ENCODE data around the gene GNAT2. TPM values are rescaled to one million over a fixed set of nuclear protein-coding genes. Genes with fewer than 3 reads are reported as not detected.
A peak's percentile ranks its signal among the peaks of the same experiment; 100 is the strongest.

The GNAT2 gene
- total RNA-seq, 1 donor from 2014 or later: not detected

- H3K4me3 ChIP-seq (ENCODE audit: low read length in 3 of 3): peak overlapping the region in 2 of 3 donors; percentile 36 to 58
- no peaks in the 10 kb centered on the region for H3K9me3 ChIP-seq (ENCODE audit: control insufficient read depth in 3 of 3, low read length in 3 of 3)
- H3K9ac ChIP-seq (ENCODE audit: low read depth in 1 of 3, low read length in 3 of 3): peak overlapping the region in 2 of 3 donors; percentile 14 to 81
- peaks cover 2 to 10% (median 9%) of the 10 kb centered on the region in 3 donors for H3K4me1 ChIP-seq (ENCODE audit: control insufficient read depth in 3 of 3, insufficient read depth in 3 of 3, low read length in 3 of 3)
- H3K27ac ChIP-seq (ENCODE audit: low read depth, low read length): no peak overlapping the region
- no peaks in the 10 kb centered on the region for H3K27me3 ChIP-seq (ENCODE audit: control insufficient read depth in 3 of 3, insufficient read depth in 3 of 3, low read length in 3 of 3)
- H3K36me3 ChIP-seq (ENCODE audit: control insufficient read depth in 3 of 3, insufficient read depth in 3 of 3, low read length in 3 of 3): no peaks in the 10 kb centered on the region
Measured at GRCh38 chr1:109643385-109644230, 24.2 kb upstream of the GNAT2 start.

DNA sequence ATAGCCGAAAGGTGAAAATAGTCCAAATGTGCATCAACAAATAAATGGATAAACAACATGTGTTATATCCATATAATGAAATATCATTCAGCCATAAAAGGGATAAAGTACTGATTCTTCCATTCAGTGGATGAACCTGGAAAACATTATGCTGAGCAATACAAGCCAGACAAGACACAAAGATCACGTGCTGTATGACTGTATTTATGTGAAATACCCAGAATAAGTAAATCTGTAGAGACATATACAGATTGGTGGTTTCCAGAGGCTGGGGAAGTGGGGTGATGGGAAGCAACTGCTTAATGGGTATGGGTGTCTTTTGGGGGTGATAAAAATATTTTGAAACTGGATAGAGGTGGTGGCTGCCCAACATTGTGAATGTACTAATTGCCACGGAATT lies 23.2 kb upstream of the GNAT2 start:
- Histone ChIP-seq H3K9ac (ENCODE audit: low read depth in 1 of 3, low read length in 3 of 3) (no peak overlapping the region), H3K27me3 (ENCODE audit: control insufficient read depth in 3 of 3, insufficient read depth in 3 of 3, low read length in 3 of 3) (no peaks in the 10 kb centered on the region), H3K4me1 (ENCODE audit: control insufficient read depth in 3 of 3, insufficient read depth in 3 of 3, low read length in 3 of 3) (peaks cover 2 to 10% (median 9%) of the 10 kb centered on the region in 3 donors), H3K27ac (ENCODE audit: low read depth, low read length) (no peak overlapping the region), H3K36me3 (ENCODE audit: control insufficient read depth in 3 of 3, insufficient read depth in 3 of 3, low read length in 3 of 3) (no peaks in the 10 kb centered on the region), H3K9me3 (ENCODE audit: control insufficient read depth in 3 of 3, low read length in 3 of 3) (no peaks in the 10 kb centered on the region), H3K4me3 (ENCODE audit: low read length in 3 of 3) (no peak overlapping the region)

GRCh38 chr1:109641861-109642260 lies 22.4 kb upstream of the GNAT2 start:
- no peaks in the 10 kb centered on the region for H3K36me3 ChIP-seq (ENCODE audit: control insufficient read depth in 3 of 3, insufficient read depth in 3 of 3, low read length in 3 of 3)
- no peak overlapping the region for H3K4me3 ChIP-seq (ENCODE audit: low read length in 3 of 3)
- no peak overlapping the region for H3K9ac ChIP-seq (ENCODE audit: low read depth in 1 of 3, low read length in 3 of 3)
- H3K9me3 ChIP-seq (ENCODE audit: control insufficient read depth in 3 of 3, low read length in 3 of 3): no peaks in the 10 kb centered on the region
- no peak overlapping the region for H3K27ac ChIP-seq (ENCODE audit: low read depth, low read length)
- H3K27me3 ChIP-seq (ENCODE audit: control insufficient read depth in 3 of 3, insufficient read depth in 3 of 3, low read length in 3 of 3): no peaks in the 10 kb centered on the region
- peaks cover 2 to 10% (median 9%) of the 10 kb centered on the region in 3 donors for H3K4me1 ChIP-seq (ENCODE audit: control insufficient read depth in 3 of 3, insufficient read depth in 3 of 3, low read length in 3 of 3)

DNA sequence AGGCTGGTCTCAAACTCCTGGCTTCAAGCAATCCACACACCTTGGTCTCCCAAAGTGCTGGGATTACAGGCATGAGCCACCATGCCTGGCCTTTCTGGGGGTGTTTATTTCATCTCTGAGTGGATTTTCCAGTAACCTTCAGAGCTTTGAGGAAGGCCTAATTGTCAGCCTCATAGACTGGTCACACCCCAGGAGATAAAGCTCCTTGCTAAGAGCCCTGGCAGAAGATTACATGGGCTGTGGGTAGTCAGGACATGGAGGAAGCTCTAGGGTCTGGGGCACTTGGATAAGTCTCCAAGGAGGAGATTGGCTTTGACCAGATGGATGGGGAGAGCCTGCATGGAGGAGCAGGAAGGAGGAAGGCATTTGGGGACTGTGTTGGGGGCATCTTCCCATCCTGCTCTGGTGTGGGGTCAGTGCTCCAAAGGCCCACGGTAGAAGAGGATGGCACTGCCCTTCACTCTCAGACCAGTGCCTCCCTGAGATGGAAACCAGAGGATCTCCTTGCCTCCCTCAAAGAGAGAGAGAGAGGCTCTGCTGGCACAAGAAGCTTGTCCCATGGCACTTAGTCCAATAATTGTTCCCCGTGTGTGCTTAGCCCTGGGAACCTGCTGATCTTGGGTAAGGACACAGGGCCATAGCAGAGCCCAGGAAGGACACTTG lies 21.8 kb upstream of the GNAT2 start:
- H3K36me3 ChIP-seq (ENCODE audit: control insufficient read depth in 3 of 3, insufficient read depth in 3 of 3, low read length in 3 of 3): no peaks in the 10 kb centered on the region
- no peak overlapping the region for H3K27ac ChIP-seq (ENCODE audit: low read depth, low read length)
- H3K27me3 ChIP-seq (ENCODE audit: control insufficient read depth in 3 of 3, insufficient read depth in 3 of 3, low read length in 3 of 3): no peaks in the 10 kb centered on the region
- no peaks in the 10 kb centered on the region for H3K9me3 ChIP-seq (ENCODE audit: control insufficient read depth in 3 of 3, low read length in 3 of 3)
- H3K4me3 ChIP-seq (ENCODE audit: low read length in 3 of 3): no peak overlapping the region
- H3K9ac ChIP-seq (ENCODE audit: low read depth in 1 of 3, low read length in 3 of 3): no peak overlapping the region
- H3K4me1 ChIP-seq (ENCODE audit: control insufficient read depth in 3 of 3, insufficient read depth in 3 of 3, low read length in 3 of 3): peaks cover 8 to 14% (median 14%) of the 10 kb centered on the region in 3 donors

GRCh38 chr1:109640285-109640865 lies 21.0 kb upstream of the GNAT2 start:
- no peaks in the 10 kb centered on the region for H3K27me3 ChIP-seq (ENCODE audit: control insufficient read depth in 3 of 3, insufficient read depth in 3 of 3, low read length in 3 of 3)
- no peak overlapping the region for H3K4me3 ChIP-seq (ENCODE audit: low read length in 3 of 3)
- H3K4me1 ChIP-seq (ENCODE audit: control insufficient read depth in 3 of 3, insufficient read depth in 3 of 3, low read length in 3 of 3): peaks cover 12 to 19% (median 18%) of the 10 kb centered on the region in 3 donors
- H3K27ac ChIP-seq (ENCODE audit: low read depth, low read length): no peak overlapping the region
- H3K36me3 ChIP-seq (ENCODE audit: control insufficient read depth in 3 of 3, insufficient read depth in 3 of 3, low read length in 3 of 3): no peaks in the 10 kb centered on the region
- H3K9me3 ChIP-seq (ENCODE audit: control insufficient read depth in 3 of 3, low read length in 3 of 3): no peaks in the 10 kb centered on the region
- H3K9ac ChIP-seq (ENCODE audit: low read depth in 1 of 3, low read length in 3 of 3): peak overlapping the region in 2 of 3 donors; percentile 16 to 44

GRCh38 chr1:109639841-109640184 lies 20.4 kb upstream of the GNAT2 start:
- Histone ChIP-seq H3K9ac (ENCODE audit: low read depth in 1 of 3, low read length in 3 of 3) (peak overlapping the region in 1 of 3 donors; percentile 44), H3K9me3 (ENCODE audit: control insufficient read depth in 3 of 3, low read length in 3 of 3) (no peaks in the 10 kb centered on the region), H3K4me1 (ENCODE audit: control insufficient read depth in 3 of 3, insufficient read depth in 3 of 3, low read length in 3 of 3) (peaks cover 12 to 19% (median 18%) of the 10 kb centered on the region in 3 donors), H3K27ac (ENCODE audit: low read depth, low read length) (no peak overlapping the region), H3K36me3 (ENCODE audit: control insufficient read depth in 3 of 3, insufficient read depth in 3 of 3, low read length in 3 of 3) (no peaks in the 10 kb centered on the region), H3K27me3 (ENCODE audit: control insufficient read depth in 3 of 3, insufficient read depth in 3 of 3, low read length in 3 of 3) (no peaks in the 10 kb centered on the region), H3K4me3 (ENCODE audit: low read length in 3 of 3) (no peak overlapping the region)

GRCh38 chr1:109639063-109639840 lies 19.8 kb upstream of the GNAT2 start:
- Histone ChIP-seq H3K4me3 (ENCODE audit: low read length in 3 of 3) (no peak overlapping the region), H3K27ac (ENCODE audit: low read depth, low read length) (no peak overlapping the region), H3K9ac (ENCODE audit: low read depth in 1 of 3, low read length in 3 of 3) (no peak overlapping the region), H3K4me1 (ENCODE audit: control insufficient read depth in 3 of 3, insufficient read depth in 3 of 3, low read length in 3 of 3) (peaks cover 12 to 19% (median 18%) of the 10 kb centered on the region in 3 donors), H3K36me3 (ENCODE audit: control insufficient read depth in 3 of 3, insufficient read depth in 3 of 3, low read length in 3 of 3) (no peaks in the 10 kb centered on the region), H3K9me3 (ENCODE audit: control insufficient read depth in 3 of 3, low read length in 3 of 3) (no peaks in the 10 kb centered on the region), H3K27me3 (ENCODE audit: control insufficient read depth in 3 of 3, insufficient read depth in 3 of 3, low read length in 3 of 3) (no peaks in the 10 kb centered on the region)

GRCh38 chr1:109637446-109637845 lies 18.0 kb upstream of the GNAT2 start:
- Histone ChIP-seq H3K9ac (ENCODE audit: low read depth in 1 of 3, low read length in 3 of 3) (no peak overlapping the region), H3K9me3 (ENCODE audit: control insufficient read depth in 3 of 3, low read length in 3 of 3) (no peaks in the 10 kb centered on the region), H3K27ac (ENCODE audit: low read depth, low read length) (no peak overlapping the region), H3K36me3 (ENCODE audit: control insufficient read depth in 3 of 3, insufficient read depth in 3 of 3, low read length in 3 of 3) (no peaks in the 10 kb centered on the region), H3K4me1 (ENCODE audit: control insufficient read depth in 3 of 3, insufficient read depth in 3 of 3, low read length in 3 of 3) (peaks cover 8 to 15% (median 12%) of the 10 kb centered on the region in 3 donors), H3K4me3 (ENCODE audit: low read length in 3 of 3) (no peak overlapping the region), H3K27me3 (ENCODE audit: control insufficient read depth in 3 of 3, insufficient read depth in 3 of 3, low read length in 3 of 3) (no peaks in the 10 kb centered on the region)

- H3K36me3 ChIP-seq (ENCODE audit: control insufficient read depth in 3 of 3, insufficient read depth in 3 of 3, low read length in 3 of 3): peaks cover 0 to 2% (median 0%) of the 10 kb centered on the region in 3 donors
- H3K4me3 ChIP-seq (ENCODE audit: low read length in 3 of 3): no peak overlapping the region
- no peak overlapping the region for H3K27ac ChIP-seq (ENCODE audit: low read depth, low read length)
- H3K9me3 ChIP-seq (ENCODE audit: control insufficient read depth in 3 of 3, low read length in 3 of 3): no peaks in the 10 kb centered on the region
- no peak overlapping the region for H3K9ac ChIP-seq (ENCODE audit: low read depth in 1 of 3, low read length in 3 of 3)
- H3K27me3 ChIP-seq (ENCODE audit: control insufficient read depth in 3 of 3, insufficient read depth in 3 of 3, low read length in 3 of 3): no peaks in the 10 kb centered on the region
- peaks cover 8 to 15% (median 12%) of the 10 kb centered on the region in 3 donors for H3K4me1 ChIP-seq (ENCODE audit: control insufficient read depth in 3 of 3, insufficient read depth in 3 of 3, low read length in 3 of 3)
Measured at GRCh38 chr1:109636201-109636952, 17.0 kb upstream of the GNAT2 start.
